ENCODE results near the gene LPIN1.
A peak's percentile ranks its signal among the peaks of the same experiment; 100 is the strongest.

Gene LPIN1

GRCh38 chr2:11872948-11873269, 126.5 kb downstream of the LPIN1 start:
- no peak for DNase-seq

- peak; percentile 7 for DNase-seq
Observed at GRCh38 chr2:11873356-11874154, 127.1 kb downstream of the LPIN1 start.

- no peak for DNase-seq
Observed at GRCh38 chr2:11874861-11875260, 128.4 kb downstream of the LPIN1 start.

- DNase-seq: no peak
Observed at GRCh38 chr2:11875481-11875880, 129.0 kb downstream of the LPIN1 start.

GRCh38 chr2:11876436-11876835, 130.0 kb downstream of the LPIN1 start:
- DNase-seq: no peak

- DNase-seq: no peak
Observed at GRCh38 chr2:11876889-11877288, 130.5 kb downstream of the LPIN1 start.
